ENCODE measurements around the gene CNBP. TPM values are rescaled to one million over a fixed set of nuclear protein-coding genes. Genes with fewer than 3 reads are reported as not detected.

The CNBP gene
- total RNA-seq, 1 donor from 2014 or later = 238 TPM

DNA sequence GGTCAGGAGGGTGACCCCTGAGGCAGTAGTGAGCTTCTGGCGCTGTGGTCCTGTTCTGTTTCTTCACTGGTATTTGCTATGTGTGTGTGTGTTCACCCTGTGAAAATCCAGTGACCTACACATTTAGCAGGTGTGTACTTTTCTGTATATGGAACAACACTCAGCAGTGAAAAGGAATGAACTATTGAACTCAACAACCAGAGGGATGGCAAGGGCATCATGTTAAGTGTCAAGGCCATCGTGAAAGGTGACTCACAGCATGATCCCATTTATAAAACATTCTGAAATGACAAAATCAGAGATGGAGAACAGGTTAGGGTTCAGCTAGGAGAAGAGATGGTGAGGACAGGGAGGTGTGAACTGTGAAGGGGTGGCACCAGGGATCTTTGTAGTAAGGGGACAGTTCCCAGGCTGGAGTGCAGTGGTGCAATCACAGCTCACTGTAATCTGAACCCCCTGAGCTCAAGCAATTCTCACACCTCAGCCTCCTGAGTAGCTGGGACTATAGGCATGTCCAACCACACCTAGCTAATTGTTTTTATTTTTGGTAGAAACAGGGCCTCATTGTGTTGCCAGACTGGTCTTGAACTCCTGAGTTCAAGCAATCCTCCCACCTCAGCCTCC lies 52.1 kb downstream of the CNBP start:
- DNase-seq (ENCODE audit: low read depth in 2 of 2) = no peak

- DNase-seq (ENCODE audit: low read depth in 2 of 2) = no peak
Observed at GRCh38 chr3:129130291-129130813, 53.3 kb downstream of the CNBP start.

DNA sequence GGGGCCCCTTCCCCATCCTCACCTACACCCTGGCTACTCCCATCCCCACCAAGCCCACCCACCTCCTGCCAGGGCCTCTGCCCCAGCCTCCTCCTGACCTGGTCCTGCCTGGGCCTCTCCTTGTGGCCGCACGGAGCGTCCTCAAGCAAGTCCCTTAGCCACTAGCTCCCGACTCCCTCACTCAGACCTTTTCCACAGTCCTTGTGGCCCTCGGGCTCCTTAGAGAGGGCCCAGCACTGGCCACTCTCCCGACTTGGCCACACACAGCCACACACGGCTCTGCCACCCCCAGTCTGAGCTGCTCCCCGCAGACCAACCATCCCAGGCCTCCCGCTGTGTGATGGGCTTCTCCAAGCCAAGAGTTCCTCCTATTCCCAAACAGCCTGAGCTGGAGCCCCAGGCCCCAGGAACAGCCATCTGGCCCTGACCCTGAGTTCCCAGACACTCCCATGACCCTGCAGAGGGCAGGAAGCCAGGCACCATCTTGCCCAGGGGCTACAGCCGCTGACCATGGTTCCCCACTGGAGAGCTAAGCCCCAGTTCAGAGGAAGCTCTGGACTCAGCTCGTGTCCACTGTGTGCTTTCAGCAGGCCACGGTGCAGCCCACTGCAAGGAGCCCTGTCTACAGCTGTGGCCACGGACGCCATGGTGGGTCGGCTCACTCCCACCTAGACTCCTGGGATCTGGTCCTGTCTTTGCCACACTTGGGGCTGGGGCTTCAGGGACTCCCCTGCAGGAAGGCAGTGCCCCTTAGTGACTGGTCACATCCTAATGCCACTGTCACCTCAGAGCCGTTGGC lies 55.1 kb downstream of the CNBP start:
- DNase-seq (ENCODE audit: low read depth in 2 of 2) = no peak

- no peak for DNase-seq (ENCODE audit: low read depth in 2 of 2)
Observed at GRCh38 chr3:129126726-129127280, 56.9 kb downstream of the CNBP start.

DNA sequence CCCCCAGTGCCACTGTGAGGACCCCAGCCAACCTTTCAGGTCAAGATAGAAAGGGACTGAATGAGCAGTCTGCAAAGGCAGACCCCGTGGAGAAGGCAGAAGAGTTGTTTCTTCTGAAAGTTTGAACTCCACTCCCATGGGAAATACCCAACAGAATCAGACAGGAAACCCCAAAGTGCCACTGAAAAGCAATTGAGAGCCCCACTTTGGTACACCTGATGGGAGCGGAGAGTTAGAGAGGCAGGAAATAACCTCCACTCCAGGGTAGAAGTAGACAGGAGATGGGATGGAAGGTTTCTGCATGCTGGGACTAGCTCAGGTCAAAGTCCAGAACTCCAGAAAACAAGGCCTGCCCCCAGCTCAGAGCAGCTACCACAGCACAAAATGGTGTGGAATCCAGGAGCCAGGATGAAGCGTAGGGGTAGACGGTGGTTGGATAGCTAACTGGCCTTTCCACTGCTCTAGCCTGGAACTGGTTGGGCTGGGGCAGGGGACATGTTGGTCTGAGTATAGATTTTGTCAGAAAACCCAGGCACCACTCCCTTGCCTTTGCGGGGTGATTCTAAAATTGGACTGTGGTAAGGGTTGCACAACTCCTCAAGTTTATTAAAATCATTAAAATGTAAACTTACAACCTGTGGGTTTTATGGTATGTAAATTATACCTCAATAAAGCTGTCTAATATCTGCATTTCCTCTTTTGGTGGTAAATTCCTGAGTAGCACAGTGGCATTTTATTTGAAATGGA lies 60.2 kb downstream of the CNBP start:
- DNase-seq (ENCODE audit: low read depth in 2 of 2) = no peak

DNA sequence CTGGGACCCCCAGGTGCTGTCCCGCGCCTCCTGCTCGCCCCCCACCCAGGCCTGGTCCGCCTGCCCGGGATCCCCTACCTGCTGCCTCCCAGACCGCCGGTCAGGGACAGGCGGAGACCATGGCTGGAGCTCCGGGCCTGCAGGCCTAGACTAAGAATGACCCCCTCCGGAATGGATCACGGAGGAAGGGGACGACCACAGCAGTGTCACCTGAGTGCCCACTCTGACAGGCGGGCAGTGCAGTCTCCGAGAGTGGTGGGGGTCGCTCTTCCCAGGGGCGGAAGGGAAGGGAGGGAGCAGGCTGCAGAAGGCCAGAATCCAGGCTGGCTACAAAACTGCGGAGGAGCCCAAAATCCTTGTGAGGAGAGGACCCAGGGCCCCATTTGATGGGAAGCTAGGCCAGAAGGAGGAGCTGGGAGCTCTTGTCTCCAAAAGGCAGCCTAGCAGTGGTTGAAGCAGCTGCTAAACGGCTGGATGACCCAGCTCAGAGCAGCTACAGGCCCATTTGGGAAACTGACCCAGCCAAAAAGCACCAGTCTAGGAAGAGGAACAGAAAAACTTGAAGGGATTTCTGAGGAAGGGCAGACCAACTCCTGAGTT lies 61.2 kb downstream of the CNBP start:
- DNase-seq (ENCODE audit: low read depth in 2 of 2) = no peak

- DNase-seq (ENCODE audit: low read depth in 2 of 2) = peak; percentile 68 to 88
Observed at GRCh38 chr3:129121792-129122411, 61.8 kb downstream of the CNBP start, which contains the start of gene RAB43. Gene RAB43, minus strand, starts transcription at chr3:129121804. Its CDS starts 315 bp downstream, at chr3:129121489.

DNA sequence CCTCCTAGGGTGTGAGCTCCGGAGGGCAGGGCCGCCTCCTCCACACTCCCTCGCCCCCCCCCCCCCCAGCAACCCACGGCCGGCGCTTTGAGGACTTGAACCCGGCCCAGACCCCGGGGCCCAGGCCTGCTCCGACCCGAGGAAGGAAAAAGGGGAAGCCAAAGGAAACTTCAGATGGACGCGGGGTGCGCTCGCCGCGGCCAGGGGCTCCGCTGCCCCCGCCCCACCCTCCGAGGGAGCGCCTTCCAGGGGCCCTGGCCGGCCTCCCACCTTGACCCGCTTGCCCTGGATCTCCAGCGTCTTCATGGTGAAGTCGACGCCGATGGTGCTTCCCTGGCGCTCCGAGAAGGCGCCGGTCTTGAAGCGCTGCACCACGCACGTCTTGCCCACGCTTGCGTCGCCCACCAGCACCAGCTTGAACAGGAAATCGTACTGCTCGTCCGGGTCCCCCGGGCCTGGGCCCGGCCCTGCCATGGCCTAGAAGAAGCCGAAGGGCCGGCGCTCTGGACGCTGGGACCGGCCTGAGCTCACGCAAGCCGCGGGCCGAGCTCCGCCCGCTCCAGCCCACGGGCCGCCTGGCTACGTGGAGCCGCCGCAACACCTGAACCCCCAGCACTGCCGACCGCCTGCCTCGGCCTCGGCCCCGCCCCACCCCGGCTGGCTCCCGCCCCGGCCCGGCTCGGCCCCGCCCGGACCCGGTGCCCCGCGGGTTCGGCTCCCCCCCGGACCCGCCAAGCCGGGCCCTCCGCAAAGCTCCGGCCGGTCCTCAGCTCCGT lies 62.5 kb downstream of the CNBP start:
- DNase-seq (ENCODE audit: low read depth in 2 of 2) = no peak

GRCh38 chr3:129120254-129121004 lies 63.3 kb downstream of the CNBP start:
- peak; percentile 94 to 95 for DNase-seq (ENCODE audit: low read depth in 2 of 2)

DNA sequence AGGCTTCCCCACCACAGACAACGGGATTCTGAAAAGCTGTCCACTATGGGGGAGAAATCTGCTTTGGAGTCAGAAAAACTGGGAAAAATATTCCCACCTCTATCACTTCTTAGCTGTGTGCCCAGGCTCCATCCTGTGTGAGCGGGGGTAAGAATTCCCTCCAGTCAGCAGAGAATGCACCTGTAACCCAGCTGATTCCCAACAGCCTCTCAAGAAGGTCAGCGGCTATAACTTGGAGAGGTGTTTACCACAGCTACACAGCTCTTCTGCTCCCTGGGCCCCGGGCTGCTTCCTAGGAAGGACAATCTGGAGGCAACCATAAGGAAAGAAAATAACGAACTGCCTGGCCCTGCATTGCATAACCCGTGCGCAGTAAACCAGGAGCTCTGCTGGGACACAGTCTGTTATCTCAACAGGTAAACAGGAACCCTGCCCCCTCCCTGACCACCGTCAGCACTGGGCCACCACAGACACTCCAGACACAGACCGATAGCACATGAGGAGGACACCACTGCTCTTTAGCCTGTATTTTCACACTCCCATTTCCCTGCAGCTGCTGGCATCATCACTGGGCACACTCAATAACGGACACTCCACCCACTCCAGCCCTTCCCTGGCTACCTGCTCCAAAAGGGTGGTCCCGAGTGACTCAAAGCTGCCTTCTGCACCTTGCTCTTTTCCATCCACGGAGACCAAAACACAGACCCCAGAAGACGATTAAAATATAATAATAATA lies 64.2 kb downstream of the CNBP start:
- peak; percentile 36 to 37 for DNase-seq (ENCODE audit: low read depth in 2 of 2)

GRCh38 chr3:129118745-129119144 lies 65.0 kb downstream of the CNBP start:
- DNase-seq (ENCODE audit: low read depth in 2 of 2) = peak; percentile 38 to 52

Other genes starting within 250 kb of the CNBP start
- gene CFAP92, start 189.8 kb downstream of the CNBP start, total RNA-seq = 0.51 and 1.0 TPM in 2 replicates
- gene EFCC1, start 182.6 kb downstream of the CNBP start, total RNA-seq = 2.7 and 9.0 TPM in 2 replicates
- not detected in 2 replicates for gene GP9, start 123.1 kb downstream of the CNBP start, total RNA-seq
- 55.6 and 95.2 TPM in 2 replicates for gene RAB43, start 62.1 kb downstream of the CNBP start, total RNA-seq
- 40.8 and 60.1 TPM in 2 replicates for gene ISY1, start 22.8 kb downstream of the CNBP start, total RNA-seq
- 171 and 212 TPM in 2 replicates for gene COPG1, start 65.7 kb upstream of the CNBP start, total RNA-seq
- 20.8 and 25.4 TPM in 2 replicates for gene HMCES, start 95.0 kb upstream of the CNBP start, total RNA-seq
- under 0.01 TPM in 2 replicates for gene EFCAB12, start 244.7 kb upstream of the CNBP start, total RNA-seq

Data from dermis microvascular lymphatic vessel endothelial cell (primary cell).